CD4-positive, alpha-beta T cell (primary cell): ENCODE results near the gene TNS4. TPM values are rescaled to one million over a fixed set of nuclear protein-coding genes. Genes with fewer than 3 reads are reported as not detected.

ENCODE experiments used
- ATAC-seq: fragments of 200-7000 bp; cut with Tn5 transposase; one replicate; pipeline ENCODE4 v1.10.0; 2022; ENCODE audit warnings: mild to moderate bottlenecking; ENCODE audit not compliant: poor library complexity
- CTCF ChIA-PET: fragments of 350-600 bp; sonication (Branson Sonifier 250); formaldehyde crosslinking; loops from one replicate; lab custom pipeline; 2021; ENCODE audit warnings: antibody characterized with exemption, inconsistent platforms; lab: Charles Lee
- POLR2A ChIA-PET: fragments of 350-600 bp; sonication (Branson Sonifier 250); formaldehyde crosslinking; loops from one replicate; lab custom pipeline; 2021; ENCODE audit warnings: antibody characterized with exemption, inconsistent platforms; lab: Charles Lee
- DNase-seq, 14 experiments: peaks; one replicate each; pipeline ENCODE4 v3.0.0-alpha.2; 2013 to 2020; ENCODE audit warnings: mixed read lengths in 2 of 14
- H3K27ac ChIP-seq, 2 donors: one replicate each; pipeline versions ENCODE4 v1.5.1 to v1.7.0; 2013; ENCODE audit warnings: low read length in 2 of 2, low read depth in 1 of 2, mild to moderate bottlenecking in 1 of 2
- H3K27me3 ChIP-seq, 2 experiments: 1 replicate in 1 of 2; 2 replicates in 1 of 2; pipeline versions ENCODE4 v1.6.1 to v1.7.0; 2013; ENCODE audit warnings: low read length in 2 of 2, control low read depth in 1 of 2, mild to moderate bottlenecking in 1 of 2, moderate library complexity in 1 of 2; ENCODE audit not compliant: insufficient read depth in 2 of 2, control insufficient read depth in 1 of 2
- H3K36me3 ChIP-seq: one replicate; pipeline ENCODE4 v1.6.1; 2013; ENCODE audit warnings: low read length, control low read depth; ENCODE audit not compliant: insufficient read depth
- H3K4me1 ChIP-seq: one replicate; pipeline ENCODE4 v1.6.1; 2013; ENCODE audit warnings: low read length, control low read depth; ENCODE audit not compliant: insufficient read depth
- H3K4me3 ChIP-seq: one replicate; pipeline ENCODE4 v1.5.1; 2013; ENCODE audit warnings: mild to moderate bottlenecking, low read length, moderate library complexity
- H3K9me3 ChIP-seq, 2 experiments: 1 replicate in 1 of 2; 2 replicates in 1 of 2; pipeline versions ENCODE4 v1.6.1 to v1.7.0; 2013; ENCODE audit warnings: low read length in 2 of 2, mild to moderate bottlenecking in 2 of 2, control low read depth in 1 of 2, moderate library complexity in 1 of 2; ENCODE audit not compliant: control insufficient read depth in 1 of 2, insufficient read depth in 1 of 2
- H3K27ac Mint-ChIP-seq: one replicate; pipeline ENCODE4 v1.8.0; 2020; ENCODE audit warnings: mixed read lengths
- H3K27me3 Mint-ChIP-seq: one replicate; pipeline ENCODE4 v1.8.0; 2021; ENCODE audit warnings: mixed read lengths
- H3K36me3 Mint-ChIP-seq: one replicate; pipeline ENCODE4 v1.8.0; 2021; ENCODE audit warnings: low read depth, mixed read lengths
- H3K4me1 Mint-ChIP-seq: one replicate; pipeline ENCODE4 v1.8.0; 2021; ENCODE audit warnings: low read depth, mixed read lengths
- H3K4me3 Mint-ChIP-seq: one replicate; pipeline ENCODE4 v1.8.0; 2020; ENCODE audit warnings: mild to moderate bottlenecking, mixed read lengths
- H3K9me3 Mint-ChIP-seq: one replicate; pipeline ENCODE4 v1.8.0; 2020; ENCODE audit warnings: mixed read lengths
- intact Hi-C, 2 experiments: fragments of 100-400 bp; cut with DNase I in 1 of 2; cut with micrococcal nuclease in 1 of 2; formaldehyde crosslinking; loops; one replicate each; pipeline versions ENCODE4 v1.15.1 to v1.9.0; 2023 to 2025; cut with DNase I, micrococcal nuclease
- total RNA-seq, 174 experiments: library from RNA in 2 of 174; stranded (reverse) in 2 of 174; gene quantifications; one replicate each; pipeline ENCODE4 v1.2.3 and lab custom pipeline; 2021 to 2026
- TF ChIP-seq, protein P1 (sequence below): fragments of 200-600 bp; IDR thresholded peaks from one replicate; pipeline ENCODE4 v1.8.0; 2022; ENCODE audit warnings: antibody characterized with exemption, mild to moderate bottlenecking

The TNS4 gene
- total RNA-seq, 2 experiments from 2014 or later = 3.0 to 4.2 TPM

DNA sequence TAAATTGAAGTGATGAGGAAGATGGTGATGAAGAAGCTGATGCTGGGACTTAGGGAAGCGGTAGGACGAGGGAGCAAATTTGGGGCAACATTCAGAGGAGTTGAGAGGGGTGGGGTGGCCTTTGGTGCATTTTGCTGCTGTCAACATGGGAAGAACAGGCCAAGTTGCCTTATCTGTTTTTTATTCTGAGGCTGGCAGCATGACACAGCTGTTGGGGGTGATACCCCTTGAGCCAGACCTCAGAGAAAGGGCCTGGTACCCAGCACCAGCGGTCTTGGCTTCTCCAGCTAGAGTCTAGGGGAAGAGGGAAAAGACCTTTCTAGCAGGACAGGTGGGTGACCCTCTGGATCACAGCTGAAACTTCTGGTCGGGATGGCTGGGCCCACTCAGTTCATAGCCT is 53.6 kb downstream of the TNS4 start:
- Mint-ChIP-seq H3K9me3 (no peaks in the 10 kb centered on the region), H3K4me1 (peaks cover 35% of the 10 kb centered on the region), H3K36me3 (peaks cover 14% of the 10 kb centered on the region), H3K27ac (peak overlapping the region; percentile 36), H3K4me3 (peak overlapping the region; percentile 2), H3K27me3 (peaks cover 6% of the 10 kb centered on the region)
- no peak overlapping the region for H3K27ac ChIP-seq
- intact Hi-C loops = no loop called here
- no peaks in the 10 kb centered on the region for H3K27me3 ChIP-seq
- H3K9me3 ChIP-seq = no peaks in the 10 kb centered on the region
- TF ChIP-seq, protein P1, sequence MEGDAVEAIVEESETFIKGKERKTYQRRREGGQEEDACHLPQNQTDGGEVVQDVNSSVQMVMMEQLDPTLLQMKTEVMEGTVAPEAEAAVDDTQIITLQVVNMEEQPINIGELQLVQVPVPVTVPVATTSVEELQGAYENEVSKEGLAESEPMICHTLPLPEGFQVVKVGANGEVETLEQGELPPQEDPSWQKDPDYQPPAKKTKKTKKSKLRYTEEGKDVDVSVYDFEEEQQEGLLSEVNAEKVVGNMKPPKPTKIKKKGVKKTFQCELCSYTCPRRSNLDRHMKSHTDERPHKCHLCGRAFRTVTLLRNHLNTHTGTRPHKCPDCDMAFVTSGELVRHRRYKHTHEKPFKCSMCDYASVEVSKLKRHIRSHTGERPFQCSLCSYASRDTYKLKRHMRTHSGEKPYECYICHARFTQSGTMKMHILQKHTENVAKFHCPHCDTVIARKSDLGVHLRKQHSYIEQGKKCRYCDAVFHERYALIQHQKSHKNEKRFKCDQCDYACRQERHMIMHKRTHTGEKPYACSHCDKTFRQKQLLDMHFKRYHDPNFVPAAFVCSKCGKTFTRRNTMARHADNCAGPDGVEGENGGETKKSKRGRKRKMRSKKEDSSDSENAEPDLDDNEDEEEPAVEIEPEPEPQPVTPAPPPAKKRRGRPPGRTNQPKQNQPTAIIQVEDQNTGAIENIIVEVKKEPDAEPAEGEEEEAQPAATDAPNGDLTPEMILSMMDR = no peak
- ChIA-PET POLR2A (interaction anchor here (0.8 to 2.4 kb wide), 4 partner anchors 22 to 168 kb away, joined by 3 to 11 read pairs (median 3); no protein-coding TSS in a partner anchor), CTCF (no interaction called here)
- peaks cover 41% of the 10 kb centered on the region for H3K4me1 ChIP-seq
- no peaks in the 10 kb centered on the region for H3K36me3 ChIP-seq
- DNase-seq (no peak), ATAC-seq (no peak)
- H3K4me3 ChIP-seq = no peak overlapping the region

DNA sequence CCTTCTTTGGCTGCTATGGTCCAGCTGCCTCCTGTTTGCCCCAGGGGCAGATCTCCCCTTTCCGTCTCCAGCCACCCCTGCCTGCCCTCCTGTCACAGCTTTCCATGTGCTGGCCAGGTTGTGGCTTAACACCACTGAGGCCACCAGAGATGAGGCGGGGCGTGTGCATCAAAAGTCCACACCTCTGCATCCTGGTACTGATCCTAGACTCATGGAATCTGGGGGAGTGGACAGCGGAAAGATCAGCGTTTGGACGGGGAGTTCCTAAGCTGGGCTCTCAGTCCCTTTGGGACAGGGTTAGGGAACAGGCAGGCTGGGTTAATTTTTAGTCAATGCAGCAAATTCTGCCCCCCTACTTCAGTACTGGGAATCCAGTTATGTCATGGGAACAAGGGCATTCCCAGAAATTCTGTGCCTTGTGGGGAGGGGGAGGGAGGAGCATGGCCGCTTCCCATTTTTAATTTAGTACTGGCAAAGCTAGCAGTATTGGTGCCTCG is 54.2 kb downstream of the TNS4 start:
- Mint-ChIP-seq H3K27me3 (peaks cover 6% of the 10 kb centered on the region), H3K4me3 (no peak overlapping the region), H3K9me3 (no peaks in the 10 kb centered on the region), H3K36me3 (peaks cover 14% of the 10 kb centered on the region), H3K27ac (peak overlapping the region; percentile 36), H3K4me1 (peaks cover 35% of the 10 kb centered on the region)
- intact Hi-C loops = no loop called here
- H3K9me3 ChIP-seq = no peaks in the 10 kb centered on the region
- TF ChIP-seq, protein P1 = no peak
- no peaks in the 10 kb centered on the region for H3K27me3 ChIP-seq
- H3K4me1 ChIP-seq = peaks cover 47% of the 10 kb centered on the region
- DNase-seq = no peak
- no peaks in the 10 kb centered on the region for H3K36me3 ChIP-seq
- no peak overlapping the region for H3K4me3 ChIP-seq
- CTCF ChIA-PET = no interaction called here
- H3K27ac ChIP-seq = no peak overlapping the region
- ATAC-seq = no peak
- POLR2A ChIA-PET = interaction anchor here (0.8 to 2.4 kb wide), 4 partner anchors 22 to 168 kb away, joined by 3 to 11 read pairs (median 3); no protein-coding TSS in a partner anchor

DNA sequence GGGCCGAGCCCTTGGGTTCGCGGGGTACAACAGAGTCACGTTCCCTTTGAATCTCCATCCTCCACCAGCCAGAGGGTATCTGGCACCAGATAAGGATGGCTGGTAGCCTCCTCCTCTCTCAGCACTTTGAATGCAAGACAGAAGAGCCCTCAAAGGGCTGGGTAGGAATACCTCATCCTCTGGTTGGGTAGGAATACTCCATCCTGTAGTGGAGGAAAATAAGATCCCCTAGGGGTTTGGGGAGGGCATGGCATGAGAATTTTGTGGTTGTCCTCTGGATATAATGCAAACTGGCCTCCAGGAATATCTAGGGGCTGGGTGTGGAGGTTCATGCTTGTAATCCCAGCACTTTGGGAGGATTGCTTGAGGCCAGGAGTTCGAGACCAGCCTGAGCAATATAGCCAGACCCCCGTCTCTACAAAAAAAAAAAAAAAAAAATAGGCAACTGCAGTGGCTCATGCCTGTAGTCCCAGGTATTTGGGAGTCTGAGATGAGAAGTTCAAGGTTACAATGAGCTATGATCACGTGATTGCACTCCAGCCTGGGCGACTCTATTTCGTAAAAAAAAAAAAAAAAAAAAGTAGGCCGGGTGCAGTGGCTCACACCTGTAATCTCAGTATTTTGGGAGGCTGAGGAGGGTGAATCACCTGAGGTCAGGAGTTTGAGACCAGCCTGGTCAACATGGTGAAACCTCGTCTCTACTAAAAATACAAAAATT is 55.5 kb downstream of the TNS4 start:
- no peak overlapping the region for H3K27ac ChIP-seq
- H3K27ac Mint-ChIP-seq = peak overlapping the region; percentile 85
- peak overlapping the region; percentile 89 for H3K4me3 Mint-ChIP-seq
- H3K9me3 Mint-ChIP-seq = no peaks in the 10 kb centered on the region
- no peaks in the 10 kb centered on the region for H3K9me3 ChIP-seq
- ATAC-seq (no peak), DNase-seq (no peak)
- H3K27me3 Mint-ChIP-seq = peaks cover 6% of the 10 kb centered on the region
- peaks cover 50% of the 10 kb centered on the region for H3K4me1 ChIP-seq
- peaks cover 38% of the 10 kb centered on the region for H3K4me1 Mint-ChIP-seq
- H3K27me3 ChIP-seq = no peaks in the 10 kb centered on the region
- TF ChIP-seq, protein P1 = no peak
- H3K36me3 Mint-ChIP-seq = peaks cover 14% of the 10 kb centered on the region
- H3K36me3 ChIP-seq = no peaks in the 10 kb centered on the region
- H3K4me3 ChIP-seq = no peak overlapping the region
- CTCF ChIA-PET = no interaction called here
- intact Hi-C loops = no loop called here
- POLR2A ChIA-PET = interaction anchor here (3.5 kb wide), 1 partner anchor 86 kb away, joined by 36 read pairs; no protein-coding TSS in a partner anchor
